K562 (cell line): ENCODE data around the gene MECP2. TPM values are rescaled to one million over a fixed set of nuclear protein-coding genes. Genes with fewer than 3 reads are reported as not detected.

Experiments
- ATAC-seq: fragments of 200-7000 bp; cut with Tn5 transposase; 3 replicates; pipeline ENCODE4 v1.9.1; 2020; ENCODE audit warnings: moderate library complexity
- BruUV-seq: library from RNA; stranded (reverse); fragments of 400-500 nt; replicated peaks from 2 replicates; lab custom pipeline; 2021; lab: Mats Ljungman, UMichigan
- CTCF ChIA-PET: fragments of 300-600 bp; formaldehyde crosslinking; extraction: SDS; loops from one replicate; lab custom pipeline; 2021; ENCODE audit warnings: low intra/inter-chr PET ratio; lab: Yijun Ruan, JAX
- POLR2A ChIA-PET: fragments of 300-600, 350-650 bp; sonication (Branson Sonifier 250); formaldehyde crosslinking; extraction: SDS; loops from one replicate; lab custom pipeline; 2021; ENCODE audit warnings: antibody characterized with exemption, inconsistent platforms; lab: Yijun Ruan, JAX
- DNase-seq, 4 experiments: peaks; one replicate each; pipeline versions ENCODE4 v3.0.0 to v3.0.0-alpha.2; 2011 to 2018; ENCODE audit warnings: low spot score in 3 of 4, mixed read lengths in 3 of 4; ENCODE audit errors: extremely low read depth in 1 of 4
- FAIRE-seq: peaks from 2 replicates; lab custom pipeline; 2011; peaks lifted over from hg19 to GRCh38; lab: Jason Lieb, UNC
- H2AFZ ChIP-seq: 2 replicates; pipeline ENCODE4 v1.6.0; 2011; ENCODE audit warnings: low read depth, low read length, control low read depth, inconsistent platforms
- H3K27ac ChIP-seq: fragments of 200-600 bp; 3 replicates; pipeline ENCODE4 v1.8.0; 2011; ENCODE audit warnings: low read depth, mild to moderate bottlenecking, control low read depth, inconsistent platforms, low read length, moderate library complexity, mixed read lengths; ENCODE audit errors: extremely low read depth
- H3K27me3 ChIP-seq, 2 experiments: fragments of 300-600 bp in 1 of 2; 2 replicates in 1 of 2; 3 replicates in 1 of 2; pipeline versions ENCODE4 v1.6.0 to v1.8.0; 2011; ENCODE audit warnings: inconsistent platforms in 2 of 2, low read length in 2 of 2, mild to moderate bottlenecking in 1 of 2, mixed read lengths in 1 of 2, moderate library complexity in 1 of 2; ENCODE audit not compliant: control insufficient read depth in 2 of 2, insufficient read depth in 2 of 2
- H3K36me3 ChIP-seq: fragments of 300-600 bp; 3 replicates; pipeline ENCODE4 v1.8.0; 2011; ENCODE audit warnings: mild to moderate bottlenecking, low read length, inconsistent platforms; ENCODE audit not compliant: control insufficient read depth, insufficient read depth
- H3K4me1 ChIP-seq, 2 experiments: fragments of 200-600 bp in 1 of 2; replicated peaks in 1 of 2; 2 replicates in 1 of 2; 3 replicates in 1 of 2; pipeline versions ENCODE4 v1.5.1 to v1.8.0; 2011; ENCODE audit warnings: inconsistent platforms in 2 of 2, low read length in 2 of 2, mild to moderate bottlenecking in 1 of 2, mixed read lengths in 1 of 2, moderate library complexity in 1 of 2; ENCODE audit not compliant: control insufficient read depth in 2 of 2, insufficient read depth in 2 of 2
- H3K4me2 ChIP-seq: 2 replicates; pipeline ENCODE4 v1.6.1; 2011; ENCODE audit warnings: low read length, control low read depth, inconsistent platforms, mixed read lengths; ENCODE audit not compliant: insufficient read depth
- H3K4me3 ChIP-seq: fragments of 200-600 bp; sonication (generic), shearing (Covaris generic); 2 replicates; pipeline ENCODE4 v1.5.1; 2016; ENCODE audit warnings: control low read depth, inconsistent platforms
- H3K79me2 ChIP-seq: fragments of 200-600 bp; 3 replicates; pipeline ENCODE4 v1.8.0; 2011; ENCODE audit warnings: low read length, inconsistent platforms; ENCODE audit not compliant: control insufficient read depth, insufficient read depth
- H3K9ac ChIP-seq, 2 experiments: 2 replicates each; pipeline versions ENCODE4 v1.6.0 to v1.6.1; 2011; ENCODE audit warnings: low read depth in 2 of 2, low read length in 2 of 2, control low read depth in 1 of 2, inconsistent platforms in 1 of 2, mild to moderate bottlenecking in 1 of 2, mixed read lengths in 1 of 2; ENCODE audit not compliant: insufficient read depth in 1 of 2
- H3K9me1 ChIP-seq: one replicate; pipeline ENCODE4 v1.6.0; 2011; ENCODE audit warnings: inconsistent platforms, mild to moderate bottlenecking, low read length, moderate library complexity; ENCODE audit not compliant: control insufficient read depth, insufficient read depth
- H3K9me3 ChIP-seq: replicated peaks from 2 replicates; pipeline ENCODE4 v1.5.1; 2011; ENCODE audit warnings: low read depth, low read length, inconsistent platforms; ENCODE audit not compliant: control insufficient read depth, insufficient read depth
- H4K20me1 ChIP-seq: replicated peaks from 2 replicates; pipeline ENCODE4 v1.6.1; 2011; ENCODE audit warnings: low read length, inconsistent platforms, mixed read lengths; ENCODE audit not compliant: control insufficient read depth, insufficient read depth
- DIDO1 ChIP-seq: fragments of 450-650 bp; IDR thresholded peaks from 2 replicates; pipeline ENCODE4 v1.6.1; 2016; ENCODE audit warnings: low read depth, missing biosample characterization, missing genetic modification characterization
- DMBX1 ChIP-seq: fragments of 250-450 bp; sonication (Bioruptor Pico); IDR thresholded peaks from 2 replicates; pipeline ENCODE4 v1.8.0; 2022; ENCODE audit warnings: inconsistent platforms, mild to moderate bottlenecking, moderate library complexity, borderline replicate concordance
- HNRNPH1 ChIP-seq: fragments of 200-400 bp; formaldehyde crosslinking; optimal IDR thresholded peaks from 2 replicates; pipeline ENCODE3; 2017; ENCODE audit warnings: low read depth, mild to moderate bottlenecking, low read length, moderate library complexity
- RREB1 ChIP-seq: fragments of 250-450 bp; sonication (Bioruptor Pico); IDR thresholded peaks from 2 replicates; pipeline ENCODE4 v1.4.0; 2020
- SRSF1 ChIP-seq: fragments of 200-400 bp; formaldehyde crosslinking; IDR thresholded peaks from 2 replicates; pipeline ENCODE4 v1.6.1; 2017; ENCODE audit warnings: mild to moderate bottlenecking, low read depth, low read length, moderate library complexity
- SUPT5H ChIP-seq: fragments of 450-650 bp; IDR thresholded peaks from 2 replicates; pipeline ENCODE4 v1.6.1; 2016
- XRCC3 ChIP-seq: fragments of 450-650 bp; IDR thresholded peaks from 2 replicates; pipeline ENCODE4 v1.6.1; 2017; ENCODE audit warnings: mild to moderate bottlenecking, moderate library complexity
- ZKSCAN3 ChIP-seq: fragments of 250-450 bp; sonication (Bioruptor Pico); IDR thresholded peaks from 2 replicates; pipeline ENCODE4 v1.4.0; 2020
- ZKSCAN8 ChIP-seq: fragments of 200-800 bp; sonication (Bioruptor generic); IDR thresholded peaks from 2 replicates; pipeline ENCODE4 v1.6.1; 2016; ENCODE audit warnings: missing genetic modification characterization, missing compliant biosample characterization
- ZNF449 ChIP-seq: fragments of 250-450 bp; sonication (Bioruptor Pico); IDR thresholded peaks from 2 replicates; pipeline ENCODE4 v1.8.0; 2022; ENCODE audit warnings: moderate library complexity, mild to moderate bottlenecking, inconsistent platforms
- WGBS: fragments of 100-300 bp; shearing (Covaris generic); methylation state at CpG from one replicate; pipeline ENCODE4 v1.1.6; 2016; ENCODE audit warnings: low coverage, mixed read lengths; ENCODE audit not compliant: insufficient coverage; ENCODE audit errors: missing lambda C conversion rate; 5-methylcytosine and 5-hydroxymethylcytosine counted together
- in situ Hi-C: fragments of 300-500 bp; cut with MboI; formaldehyde crosslinking; loops from 4 replicates; pipeline ENCODE4 v1.15.0; 2018; ENCODE audit warnings: inconsistent platforms, mixed read lengths
- intact Hi-C: fragments of 100-400 bp; cut with micrococcal nuclease; formaldehyde crosslinking; loops from 2 replicates; pipeline ENCODE4 v1.14.2; 2022
- polyA plus RNA-seq, 8 experiments: library from polyadenylated mRNA; depleted of rRNA in 4 of 8; stranded (reverse) in 5 of 8; unstranded in 3 of 8; fragments of >200 nt; fragmentation: Nextera tagmentation in 2 of 8; fragmentation: Illumina TruSeq in 1 of 8; extraction: Ambion mirVana in 2 of 8; extraction: Trizol in 1 of 8; gene quantifications; 2 replicates each; pipeline versions ENCODE4 v1.2.1 to v1.2.3, GENCODE V29; 2011 to 2014; ENCODE audit warnings: inconsistent platforms in 1 of 8, missing spikeins in 1 of 8
- total RNA-seq, 7 experiments: library from RNA; depleted of rRNA in 6 of 7; stranded (reverse); fragments of >200 nt in 6 of 7; fragmentation: Illumina TruSeq in 2 of 7; extraction: Trizol in 2 of 7; gene quantifications; 2 replicates each; pipeline versions ENCODE4 v1.2.1 to v1.2.3, GENCODE V29; 2011 to 2021; ENCODE audit warnings: low replicate concordance in 1 of 7

MECP2 gene
- total and polyA plus RNA-seq, 9 of the 15 experiments (the other 6 are each of a cell fraction or from before 2014, with no cell fraction given), result 2.1 to 50.9 (median 30.5) TPM

- no peak for TF ChIP-seq ZNF449 (CRISPR knock-in tag)
- no peak for TF ChIP-seq ZKSCAN3
Observed at GRCh38 chrX:154033848-154034247, 63.7 kb downstream of the MECP2 start (continued).

GRCh38 chrX:154032653-154033052 is 64.9 kb downstream of the MECP2 start:
- no peak for DNase-seq
- 78% methylated on average over 4 of the region's 9 CpGs for WGBS
- H2AFZ ChIP-seq, result no peak overlapping the region
- no peak for TF ChIP-seq DIDO1 (tag)
- TF ChIP-seq DMBX1, result no peak
- TF ChIP-seq SRSF1, result no peak
- TF ChIP-seq XRCC3, result no peak
- no peak for TF ChIP-seq RREB1 (CRISPR knock-in tag)
- TF ChIP-seq ZKSCAN8 (CRISPR knock-in tag), result no peak
- TF ChIP-seq SUPT5H, result no peak
- TF ChIP-seq HNRNPH1, result no peak
- TF ChIP-seq, all 486 proteins: peak for 0
- Histone ChIP-seq H4K20me1 (no peaks in the 10 kb centered on the region), H3K36me3 (peaks cover 83% of the 10 kb centered on the region; the same call in 2 of the 3 replicates), H3K27ac (no peak overlapping the region), H3K9me3 (no peaks in the 10 kb centered on the region), H3K4me3 (no peak overlapping the region), H3K4me2 (no peak overlapping the region), H3K27me3 (no peaks in the 10 kb centered on the region), H3K79me2 (peaks cover 29% of the 10 kb centered on the region), H3K4me1 (no peaks in the 10 kb centered on the region; a peak in 1 of 5 replicates), H3K9ac (peak overlapping the region in 1 of 2 experiments; percentile 26; a peak in 1 of 4 replicates), H3K9me1 (no peaks in the 10 kb centered on the region)
- no TSS peak for BruUV-seq
- FAIRE-seq (no peak), ATAC-seq (no peak)
- in situ Hi-C loops, result no loop called here
- intact Hi-C loops, result no loop called here
- ChIA-PET POLR2A (interaction anchor here (0.6 kb wide), 1 partner anchor 37 kb away, joined by 3 read pairs; no protein-coding TSS in a partner anchor), CTCF (no interaction called here)
